GM03348 (cell line): ENCODE measurements around the gene ZNHIT1.

ENCODE experiments used
- DNase-seq: peaks from one replicate; pipeline ENCODE4 v3.0.0; 2012; ENCODE audit warnings: low spot score

The ZNHIT1 gene

GRCh38 chr7:101218236-101219125 is 516 bp downstream of the ZNHIT1 start:
- no peak for DNase-seq

GRCh38 chr7:101220295-101220694 is 2.3 kb downstream of the ZNHIT1 start:
- no peak for DNase-seq

- DNase-seq = no peak
Measured at GRCh38 chr7:101222275-101222830, 4.4 kb downstream of the ZNHIT1 start.

- DNase-seq = no peak
Measured at GRCh38 chr7:101223528-101223927, 5.6 kb downstream of the ZNHIT1 start.

- no peak for DNase-seq
Measured at GRCh38 chr7:101225650-101226049, 7.7 kb downstream of the ZNHIT1 start.

- no peak for DNase-seq
Measured at GRCh38 chr7:101226721-101227120, 8.8 kb downstream of the ZNHIT1 start.

GRCh38 chr7:101231644-101232043 is 13.7 kb downstream of the ZNHIT1 start:
- DNase-seq = no peak

- DNase-seq = no peak
Measured at GRCh38 chr7:101232141-101232850, 14.3 kb downstream of the ZNHIT1 start.

- no peak for DNase-seq
Measured at GRCh38 chr7:101233907-101234547, 16.1 kb downstream of the ZNHIT1 start.

GRCh38 chr7:101234636-101235035 is 16.7 kb downstream of the ZNHIT1 start:
- no peak for DNase-seq

GRCh38 chr7:101235050-101235449 is 17.1 kb downstream of the ZNHIT1 start:
- DNase-seq = no peak

- DNase-seq = no peak
Measured at GRCh38 chr7:101235522-101235921, 17.6 kb downstream of the ZNHIT1 start.

GRCh38 chr7:101236292-101236835 is 18.4 kb downstream of the ZNHIT1 start:
- no peak for DNase-seq

GRCh38 chr7:101237206-101238067 is 19.5 kb downstream of the ZNHIT1 start, which contains the start of gene CLDN15:
Gene CLDN15 (minus strand): TSS chr7:101237802. CDS start chr7:101237581, 221 bp downstream.
- peak; percentile 78 for DNase-seq

GRCh38 chr7:101238226-101239182 is 20.5 kb downstream of the ZNHIT1 start:
- DNase-seq = no peak

- no peak for DNase-seq
Measured at GRCh38 chr7:101239191-101239950, 21.4 kb downstream of the ZNHIT1 start.

GRCh38 chr7:101239951-101240220 is 21.9 kb downstream of the ZNHIT1 start:
- DNase-seq = no peak

GRCh38 chr7:101240226-101241014 is 22.5 kb downstream of the ZNHIT1 start:
- DNase-seq = no peak

GRCh38 chr7:101241015-101241363 is 23.0 kb downstream of the ZNHIT1 start:
- no peak for DNase-seq
